Neural cell (in vitro differentiated cells): ENCODE results near the gene FAM162B. TPM values are rescaled to one million over a fixed set of nuclear protein-coding genes. Genes with fewer than 3 reads are reported as not detected.

Source experiments
- H2AFZ ChIP-seq: fragments of 200-600, 300-800 bp; sonication (generic), shearing (Covaris generic); 2 replicates; pipeline ENCODE4 v1.6.0; 2014; ENCODE audit warnings: low read depth, mild to moderate bottlenecking, antibody characterized with exemption, low read length, moderate library complexity
- H3F3A ChIP-seq: fragments of 200-600 bp; shearing (Covaris generic); 2 replicates; pipeline ENCODE4 v1.6.1; 2016; ENCODE audit warnings: mild to moderate bottlenecking, moderate library complexity, mixed read lengths, antibody characterized with exemption, low read length; ENCODE audit not compliant: insufficient read depth, poor library complexity, severe bottlenecking
- H3K27ac ChIP-seq: fragments of 200-600, 300-800 bp; sonication (generic), shearing (Covaris generic); 2 replicates; pipeline ENCODE4 v1.5.1; 2014; ENCODE audit warnings: mild to moderate bottlenecking, low read length, moderate library complexity
- H3K27me3 ChIP-seq: fragments of 300-800, 200-600 bp; sonication (generic), shearing (Covaris generic); 2 replicates; pipeline ENCODE4 v1.6.0; 2014; ENCODE audit warnings: mild to moderate bottlenecking, low read depth, low read length, moderate library complexity; ENCODE audit not compliant: insufficient read depth
- H3K36me3 ChIP-seq: fragments of 300-800, 200-600 bp; sonication (generic), shearing (Covaris generic); 2 replicates; pipeline ENCODE4 v1.5.1; 2014; ENCODE audit warnings: mild to moderate bottlenecking, antibody characterized with exemption, low read length, moderate library complexity; ENCODE audit not compliant: insufficient read depth
- H3K4me2 ChIP-seq: fragments of 300-800, 200-600 bp; sonication (generic), shearing (Covaris generic); 2 replicates; pipeline ENCODE4 v1.6.0; 2014; ENCODE audit warnings: mild to moderate bottlenecking, low read length
- H3K4me3 ChIP-seq: fragments of 300-800, 200-600 bp; sonication (generic), shearing (Covaris generic); 2 replicates; pipeline ENCODE4 v1.5.1; 2014; ENCODE audit warnings: mild to moderate bottlenecking, low read length, moderate library complexity
- H3K79me2 ChIP-seq: fragments of 200-600 bp; shearing (Covaris generic); replicated peaks from 2 replicates; pipeline ENCODE4 v1.6.0; 2014; ENCODE audit warnings: mild to moderate bottlenecking, low read length, moderate library complexity; ENCODE audit not compliant: insufficient read depth
- H3K9ac ChIP-seq: fragments of 300-800, 200-600 bp; sonication (generic), shearing (Covaris generic); 2 replicates; pipeline ENCODE4 v1.6.1; 2016; ENCODE audit warnings: mild to moderate bottlenecking, low read length, mixed read lengths
- H3K9me2 ChIP-seq: fragments of 200-600 bp; shearing (Covaris generic); 2 replicates; pipeline ENCODE4 v1.6.1; 2016; ENCODE audit warnings: mild to moderate bottlenecking, low read length, mixed read lengths; ENCODE audit not compliant: insufficient read depth
- H3K9me3 ChIP-seq: fragments of 200-600, 300-800 bp; sonication (generic), shearing (Covaris generic); 2 replicates; pipeline ENCODE4 v1.6.1; 2016; ENCODE audit warnings: mild to moderate bottlenecking, mixed run types, low read length, moderate library complexity, mixed read lengths
- H4K20me1 ChIP-seq: fragments of 200-600 bp; shearing (Covaris generic); 2 replicates; pipeline ENCODE4 v1.6.1; 2016; ENCODE audit warnings: mild to moderate bottlenecking, mixed run types; ENCODE audit not compliant: insufficient read depth
- EP300 ChIP-seq: fragments of 450-650 bp; conservative IDR thresholded peaks from 2 replicates; pipeline ENCODE4 v1.6.1; 2014; ENCODE audit warnings: antibody characterized with exemption, mild to moderate bottlenecking, moderate library complexity; ENCODE audit not compliant: poor library complexity, severe bottlenecking
- EZH2 ChIP-seq: fragments of 200-600, 300-800 bp; shearing (Covaris generic), sonication (generic); IDR thresholded peaks from 2 replicates; pipeline ENCODE4 v1.6.1; 2014; ENCODE audit warnings: antibody characterized with exemption, low read length, borderline replicate concordance, mild to moderate bottlenecking; ENCODE audit not compliant: insufficient read depth, poor library complexity, severe bottlenecking
- MXI1 ChIP-seq: fragments of 450-650 bp; conservative IDR thresholded peaks from 2 replicates; pipeline ENCODE4 v1.6.1; 2014; ENCODE audit warnings: antibody characterized with exemption, mild to moderate bottlenecking; ENCODE audit not compliant: poor library complexity, severe bottlenecking
- POLR2AphosphoS5 ChIP-seq: IDR thresholded peaks from 2 replicates; pipeline ENCODE4 v1.6.1; 2012
- RAD21 ChIP-seq: fragments of 450-650 bp; conservative IDR thresholded peaks from 2 replicates; pipeline ENCODE4 v1.6.1; 2014; ENCODE audit warnings: antibody characterized with exemption, mild to moderate bottlenecking, moderate library complexity
- REST ChIP-seq: IDR thresholded peaks from 2 replicates; pipeline ENCODE4 v1.6.1; 2012; ENCODE audit warnings: borderline replicate concordance
- SMC3 ChIP-seq: fragments of 450-650 bp; conservative IDR thresholded peaks from 2 replicates; pipeline ENCODE4 v1.6.1; 2014; ENCODE audit warnings: antibody characterized with exemption, mild to moderate bottlenecking, moderate library complexity; ENCODE audit not compliant: poor library complexity
- TAF1 ChIP-seq: IDR thresholded peaks from 2 replicates; pipeline ENCODE4 v1.6.1; 2012; ENCODE audit warnings: low read depth
- polyA plus RNA-seq: library from polyadenylated mRNA; depleted of rRNA; stranded (reverse); fragments of >200 nt; gene quantifications from 2 replicates; pipeline ENCODE4 v1.2.3, GENCODE V29; 2014
- TF ChIP-seq, protein P1 (sequence below): fragments of 450-650 bp; IDR thresholded peaks from 2 replicates; pipeline ENCODE4 v1.5.1; 2014; ENCODE audit warnings: antibody characterized with exemption, mild to moderate bottlenecking, moderate library complexity; ENCODE audit not compliant: poor library complexity, severe bottlenecking

Gene FAM162B
- polyA plus RNA-seq, 1 donor from 2014 or later = not detected

- Histone ChIP-seq H3K79me2 (no peaks in the 10 kb centered on the region), H4K20me1 (no peaks in the 10 kb centered on the region), H3K27me3 (no peaks in the 10 kb centered on the region), H2AFZ (no peak overlapping the region), H3K9me2 (no peaks in the 10 kb centered on the region), H3K4me2 (no peak overlapping the region), H3K9me3 (no peaks in the 10 kb centered on the region), H3K4me3 (no peak overlapping the region), H3K27ac (no peak overlapping the region), H3K9ac (no peak overlapping the region), H3K36me3 (no peaks in the 10 kb centered on the region), H3F3A (no peaks in the 10 kb centered on the region)
- TF ChIP-seq RAD21 (peak; percentile 62), TAF1 (no peak), EP300 (no peak), SMC3 (peak; percentile 69), EZH2 (no peak), POLR2AphosphoS5 (no peak), MXI1 (no peak), REST (no peak)
- TF ChIP-seq, protein P1, sequence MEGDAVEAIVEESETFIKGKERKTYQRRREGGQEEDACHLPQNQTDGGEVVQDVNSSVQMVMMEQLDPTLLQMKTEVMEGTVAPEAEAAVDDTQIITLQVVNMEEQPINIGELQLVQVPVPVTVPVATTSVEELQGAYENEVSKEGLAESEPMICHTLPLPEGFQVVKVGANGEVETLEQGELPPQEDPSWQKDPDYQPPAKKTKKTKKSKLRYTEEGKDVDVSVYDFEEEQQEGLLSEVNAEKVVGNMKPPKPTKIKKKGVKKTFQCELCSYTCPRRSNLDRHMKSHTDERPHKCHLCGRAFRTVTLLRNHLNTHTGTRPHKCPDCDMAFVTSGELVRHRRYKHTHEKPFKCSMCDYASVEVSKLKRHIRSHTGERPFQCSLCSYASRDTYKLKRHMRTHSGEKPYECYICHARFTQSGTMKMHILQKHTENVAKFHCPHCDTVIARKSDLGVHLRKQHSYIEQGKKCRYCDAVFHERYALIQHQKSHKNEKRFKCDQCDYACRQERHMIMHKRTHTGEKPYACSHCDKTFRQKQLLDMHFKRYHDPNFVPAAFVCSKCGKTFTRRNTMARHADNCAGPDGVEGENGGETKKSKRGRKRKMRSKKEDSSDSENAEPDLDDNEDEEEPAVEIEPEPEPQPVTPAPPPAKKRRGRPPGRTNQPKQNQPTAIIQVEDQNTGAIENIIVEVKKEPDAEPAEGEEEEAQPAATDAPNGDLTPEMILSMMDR = peak; percentile 68
Observed at GRCh38 chr6:116779573-116780164, 14.2 kb upstream of the FAM162B start.

DNA sequence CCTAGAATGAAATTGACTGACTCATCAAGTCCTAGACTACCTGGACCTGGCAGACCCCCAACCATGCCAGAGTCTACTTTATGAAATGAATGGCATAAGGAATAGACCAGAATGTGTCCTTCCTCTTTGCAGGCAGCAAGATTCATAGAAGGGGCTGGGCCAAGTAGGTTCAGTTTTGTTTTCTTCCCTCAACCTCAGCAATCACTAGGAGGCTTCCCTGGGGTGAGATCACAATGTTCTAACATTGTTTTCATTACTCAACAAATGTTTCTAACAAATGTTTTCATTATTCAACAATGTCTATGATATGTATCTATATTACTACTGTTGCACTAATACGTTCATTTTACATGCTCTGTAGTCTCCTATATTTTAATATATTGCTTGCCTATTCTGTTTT lies 8.4 kb upstream of the FAM162B start:
- no peak overlapping the region for H3K4me3 ChIP-seq
- TF ChIP-seq EZH2 (no peak), RAD21 (no peak), TAF1 (no peak), SMC3 (no peak), MXI1 (no peak), EP300 (no peak), POLR2AphosphoS5 (no peak), REST (no peak)
- TF ChIP-seq, protein P1 = no peak
- no peaks in the 10 kb centered on the region for H3K79me2 ChIP-seq
- H4K20me1 ChIP-seq = no peaks in the 10 kb centered on the region
- H3K9me3 ChIP-seq = no peaks in the 10 kb centered on the region
- no peaks in the 10 kb centered on the region for H3K9me2 ChIP-seq
- no peaks in the 10 kb centered on the region for H3K36me3 ChIP-seq
- no peak overlapping the region for H3K27ac ChIP-seq
- no peak overlapping the region for H3K9ac ChIP-seq
- H3K4me2 ChIP-seq = no peak overlapping the region
- H2AFZ ChIP-seq = no peak overlapping the region
- H3K27me3 ChIP-seq = no peaks in the 10 kb centered on the region
- no peaks in the 10 kb centered on the region for H3F3A ChIP-seq
